ENCODE measurements around the gene OSBPL10.

DNA sequence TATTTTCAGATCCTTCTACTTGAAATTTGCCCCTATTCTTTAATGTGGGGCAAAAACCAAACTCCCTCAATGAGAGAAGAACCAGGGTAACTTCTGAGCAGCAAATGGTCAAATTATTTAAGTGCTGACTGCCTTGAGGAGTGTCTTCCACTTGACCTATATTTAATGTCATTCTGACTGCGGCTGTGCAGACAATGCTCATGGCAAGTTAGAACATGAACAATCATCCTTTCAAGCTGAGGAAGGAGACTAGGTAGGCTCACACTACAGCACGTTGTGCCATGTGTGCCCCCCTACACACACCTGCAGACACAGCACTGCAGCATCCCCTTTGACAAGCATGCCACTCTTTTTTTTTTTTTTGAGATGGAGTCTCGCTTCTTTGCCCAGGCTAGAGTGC is 98.2 kb downstream of the OSBPL10 start:
- TF ChIP-seq, protein P1, sequence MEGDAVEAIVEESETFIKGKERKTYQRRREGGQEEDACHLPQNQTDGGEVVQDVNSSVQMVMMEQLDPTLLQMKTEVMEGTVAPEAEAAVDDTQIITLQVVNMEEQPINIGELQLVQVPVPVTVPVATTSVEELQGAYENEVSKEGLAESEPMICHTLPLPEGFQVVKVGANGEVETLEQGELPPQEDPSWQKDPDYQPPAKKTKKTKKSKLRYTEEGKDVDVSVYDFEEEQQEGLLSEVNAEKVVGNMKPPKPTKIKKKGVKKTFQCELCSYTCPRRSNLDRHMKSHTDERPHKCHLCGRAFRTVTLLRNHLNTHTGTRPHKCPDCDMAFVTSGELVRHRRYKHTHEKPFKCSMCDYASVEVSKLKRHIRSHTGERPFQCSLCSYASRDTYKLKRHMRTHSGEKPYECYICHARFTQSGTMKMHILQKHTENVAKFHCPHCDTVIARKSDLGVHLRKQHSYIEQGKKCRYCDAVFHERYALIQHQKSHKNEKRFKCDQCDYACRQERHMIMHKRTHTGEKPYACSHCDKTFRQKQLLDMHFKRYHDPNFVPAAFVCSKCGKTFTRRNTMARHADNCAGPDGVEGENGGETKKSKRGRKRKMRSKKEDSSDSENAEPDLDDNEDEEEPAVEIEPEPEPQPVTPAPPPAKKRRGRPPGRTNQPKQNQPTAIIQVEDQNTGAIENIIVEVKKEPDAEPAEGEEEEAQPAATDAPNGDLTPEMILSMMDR (IDR thresholded peaks at IDR 0.05) = no peak
- no peak for TF ChIP-seq EZH2 (IDR thresholded peaks at IDR 0.05)

All from neural progenitor cell (in vitro differentiated cells).